ENCODE results near the gene KCNMA1. TPM values are rescaled to one million over a fixed set of nuclear protein-coding genes. Genes with fewer than 3 reads are reported as not detected.

The KCNMA1 gene
- total RNA-seq, 4 donors from 2014 or later: 10.1 to 32.6 (median 20.1) TPM

DNA sequence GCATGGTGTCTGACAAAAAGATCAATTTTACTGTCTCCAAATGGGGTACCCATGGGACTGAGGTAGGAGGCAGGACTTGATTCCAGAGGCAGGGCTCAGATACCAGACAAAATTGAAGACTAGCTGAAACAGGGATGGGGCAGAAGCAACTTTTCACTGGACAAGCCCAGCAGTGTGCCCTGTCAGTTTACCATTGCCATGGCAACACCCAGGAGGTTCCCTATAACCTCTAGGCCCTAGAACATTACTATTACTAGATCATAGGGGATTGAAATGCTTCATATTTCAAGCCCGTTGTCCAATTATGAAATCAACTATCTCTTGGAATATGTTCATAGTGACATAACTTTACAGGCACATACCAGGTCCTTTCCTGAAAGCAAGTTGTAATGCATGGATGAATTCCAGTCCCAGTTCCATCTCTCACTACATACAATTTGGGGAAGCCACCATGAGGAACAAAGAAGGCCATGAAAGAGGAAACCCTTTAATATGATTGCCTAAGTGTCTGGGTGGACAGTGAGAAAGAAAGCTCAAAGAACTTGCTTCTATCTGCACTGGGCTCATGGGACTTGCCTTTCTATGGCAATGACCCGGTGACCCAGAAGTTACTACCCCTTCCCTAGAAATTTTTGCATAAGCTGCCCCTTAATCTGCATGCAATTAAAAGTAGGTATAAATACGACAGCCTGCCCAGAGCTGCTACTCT lies 557.9 kb downstream of the KCNMA1 start:
- no peak for ATAC-seq (ENCODE audit: low FRiP score)
- TF ChIP-seq, protein P1, sequence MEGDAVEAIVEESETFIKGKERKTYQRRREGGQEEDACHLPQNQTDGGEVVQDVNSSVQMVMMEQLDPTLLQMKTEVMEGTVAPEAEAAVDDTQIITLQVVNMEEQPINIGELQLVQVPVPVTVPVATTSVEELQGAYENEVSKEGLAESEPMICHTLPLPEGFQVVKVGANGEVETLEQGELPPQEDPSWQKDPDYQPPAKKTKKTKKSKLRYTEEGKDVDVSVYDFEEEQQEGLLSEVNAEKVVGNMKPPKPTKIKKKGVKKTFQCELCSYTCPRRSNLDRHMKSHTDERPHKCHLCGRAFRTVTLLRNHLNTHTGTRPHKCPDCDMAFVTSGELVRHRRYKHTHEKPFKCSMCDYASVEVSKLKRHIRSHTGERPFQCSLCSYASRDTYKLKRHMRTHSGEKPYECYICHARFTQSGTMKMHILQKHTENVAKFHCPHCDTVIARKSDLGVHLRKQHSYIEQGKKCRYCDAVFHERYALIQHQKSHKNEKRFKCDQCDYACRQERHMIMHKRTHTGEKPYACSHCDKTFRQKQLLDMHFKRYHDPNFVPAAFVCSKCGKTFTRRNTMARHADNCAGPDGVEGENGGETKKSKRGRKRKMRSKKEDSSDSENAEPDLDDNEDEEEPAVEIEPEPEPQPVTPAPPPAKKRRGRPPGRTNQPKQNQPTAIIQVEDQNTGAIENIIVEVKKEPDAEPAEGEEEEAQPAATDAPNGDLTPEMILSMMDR (IDR thresholded peaks at IDR 0.05): no peak
- no peak for DNase-seq (ENCODE audit: low spot score)

DNA sequence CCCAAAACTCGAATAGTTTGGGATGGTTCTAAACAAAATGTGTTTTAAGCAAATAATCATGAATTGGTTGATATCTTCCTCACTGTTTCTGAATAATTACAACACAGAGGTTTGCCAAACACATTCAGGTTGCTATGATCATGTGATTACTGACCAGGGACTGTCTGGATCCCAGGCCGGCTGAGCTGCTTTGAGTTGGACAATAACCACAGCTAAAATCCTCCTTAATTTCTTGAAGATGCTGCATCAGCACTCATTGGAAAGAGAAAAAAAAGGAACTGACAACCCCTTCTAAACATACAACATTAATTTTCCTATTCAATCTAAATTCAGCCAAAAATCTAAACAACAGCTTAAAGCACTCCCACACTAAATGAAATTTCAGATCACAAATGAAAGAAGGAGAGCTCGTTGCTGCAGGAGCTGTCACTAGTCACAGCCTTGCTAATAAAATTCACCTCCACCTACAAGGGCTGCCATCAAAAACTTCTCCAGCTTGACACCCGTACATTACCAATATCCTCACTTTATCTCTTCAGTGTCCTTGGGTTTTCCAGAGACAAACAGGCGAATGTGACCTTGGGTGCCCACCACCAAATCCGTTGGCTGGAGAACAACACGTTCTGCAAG lies 560.2 kb downstream of the KCNMA1 start:
- ATAC-seq (ENCODE audit: low FRiP score): no peak
- TF ChIP-seq, protein P1 (IDR thresholded peaks at IDR 0.05): no peak
- DNase-seq (ENCODE audit: low spot score): no peak

DNA sequence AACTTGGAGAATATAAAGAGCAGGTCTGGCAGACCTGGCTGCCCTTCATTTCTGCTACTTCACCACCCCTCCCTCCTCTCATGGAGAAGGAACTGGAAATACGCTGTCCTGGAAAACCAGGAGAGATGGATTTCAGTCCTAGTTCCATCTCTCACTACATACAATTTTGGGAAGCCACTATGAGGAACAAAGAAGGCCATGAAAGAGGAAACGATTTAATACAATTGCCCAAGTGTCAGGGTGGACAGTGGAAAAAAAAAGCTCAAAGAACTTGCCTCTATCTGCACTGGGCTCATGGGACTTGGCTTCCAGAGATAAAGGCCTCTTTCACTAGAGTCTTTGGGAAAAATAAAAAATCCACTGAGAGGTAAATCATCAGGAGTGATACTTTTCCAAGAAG lies 561.7 kb downstream of the KCNMA1 start:
- no peak for ATAC-seq (ENCODE audit: low FRiP score)
- DNase-seq (ENCODE audit: low spot score): no peak
- TF ChIP-seq, protein P1 (IDR thresholded peaks at IDR 0.05): no peak

DNA sequence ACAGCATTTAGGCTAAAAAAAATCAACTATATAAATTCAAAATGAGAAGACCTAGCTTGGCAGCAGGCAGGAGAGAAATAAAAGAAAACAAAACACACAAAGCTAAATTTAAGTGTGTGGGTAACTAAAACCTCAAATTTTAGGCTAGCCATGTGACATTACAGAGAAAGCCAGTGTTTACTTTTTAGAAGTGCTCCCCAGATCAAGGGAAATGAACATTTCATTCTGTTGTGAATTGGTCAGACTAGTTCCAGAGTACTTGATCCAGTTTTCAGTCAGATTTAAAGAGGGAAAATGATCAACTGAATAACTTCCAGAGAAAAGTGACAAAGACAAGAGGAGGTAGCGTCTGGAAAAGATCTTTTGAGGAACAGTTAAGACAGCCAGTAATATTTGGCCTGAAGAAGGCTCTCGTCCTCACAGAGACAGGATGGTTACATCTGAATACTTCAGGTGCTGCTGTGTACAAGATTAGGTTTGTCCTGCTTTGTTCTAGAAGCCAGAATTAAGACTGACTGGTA lies 563.4 kb downstream of the KCNMA1 start:
- TF ChIP-seq, protein P1 (IDR thresholded peaks at IDR 0.05): no peak
- ATAC-seq (ENCODE audit: low FRiP score): no peak
- DNase-seq (ENCODE audit: low spot score): no peak

DNA sequence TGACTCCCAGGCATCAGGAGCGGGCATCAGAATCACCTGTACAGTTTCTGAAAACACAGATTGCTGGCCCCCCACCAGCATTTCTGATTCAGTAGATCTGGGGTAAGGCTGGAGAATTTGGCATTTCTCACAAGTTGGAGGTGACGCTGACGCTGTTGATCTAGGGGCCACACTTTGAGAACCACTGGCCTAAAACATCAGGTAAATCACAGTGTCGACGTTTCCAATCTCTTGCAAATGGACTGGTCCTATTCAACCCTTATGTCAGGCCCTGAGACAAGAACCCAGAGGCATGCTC lies 564.0 kb downstream of the KCNMA1 start:
- DNase-seq (ENCODE audit: low spot score) (no peak), ATAC-seq (ENCODE audit: low FRiP score) (no peak)
- TF ChIP-seq, protein P1 (IDR thresholded peaks at IDR 0.05): no peak

DNA sequence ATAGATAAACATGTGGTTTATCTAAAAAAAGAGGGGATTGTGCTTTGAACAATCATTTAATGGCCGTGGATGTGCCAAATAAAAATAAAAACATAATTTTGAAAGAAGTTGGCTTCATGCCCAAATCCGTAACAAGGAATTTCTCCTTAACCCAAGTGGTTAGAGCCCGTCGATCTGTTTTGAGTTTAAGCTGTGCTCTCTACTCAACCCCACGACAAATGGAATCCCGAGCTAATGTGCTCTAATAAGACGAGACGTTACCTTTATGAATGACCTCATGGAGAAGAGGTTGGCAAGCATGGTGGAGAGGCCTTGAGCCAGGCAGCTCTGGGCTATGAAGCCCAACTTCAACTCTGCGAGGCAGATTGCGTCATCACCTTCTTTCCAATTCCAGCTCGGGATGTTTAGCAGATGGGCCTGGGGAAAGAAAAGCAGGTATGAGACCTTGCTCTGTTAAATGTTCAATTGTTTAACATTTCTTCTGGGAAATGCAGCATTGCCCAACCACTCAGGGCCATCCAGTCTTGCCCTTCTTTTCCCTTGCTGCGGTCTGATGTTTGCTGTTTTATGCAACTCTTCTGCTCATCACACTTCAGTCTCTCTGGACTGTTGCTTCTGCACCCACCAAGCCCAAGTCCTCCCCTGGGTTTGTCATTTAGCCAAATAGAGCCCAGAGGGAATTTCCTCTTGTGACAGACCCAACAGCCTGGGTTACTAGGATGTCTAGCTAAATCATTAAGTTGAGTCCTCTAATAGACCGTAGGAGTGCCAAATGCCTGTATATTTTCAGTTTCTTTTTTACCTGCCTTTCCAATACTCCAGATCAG lies 564.6 kb downstream of the KCNMA1 start:
- TF ChIP-seq, protein P1 (IDR thresholded peaks at IDR 0.05): no peak
- ATAC-seq (ENCODE audit: low FRiP score): no peak
- no peak for DNase-seq (ENCODE audit: low spot score)
